HEK293 (cell line): ENCODE data around the gene METTL2B.

Experiments used
- CTCF ChIA-PET: fragments of 350-600 bp; formaldehyde crosslinking; extraction: SDS; loops from one replicate; lab custom pipeline; 2021; ENCODE audit warnings: antibody characterized with exemption; lab: Yijun Ruan, JAX
- POLR2A ChIA-PET: fragments of 300-600 bp; formaldehyde crosslinking; extraction: SDS; loops from one replicate; lab custom pipeline; 2020; ENCODE audit warnings: antibody characterized with exemption, inconsistent platforms; lab: Yijun Ruan, JAX
- H3K27ac ChIP-seq: fragments of 200-500 bp; sonication (Bioruptor generic); 2 replicates; pipeline ENCODE4 v1.5.1; 2014; ENCODE audit warnings: low read depth, low read length, control low read depth, inconsistent platforms; ENCODE audit errors: extremely low read depth
- H3K36me3 ChIP-seq, 2 experiments: fragments of 200-500 bp in 1 of 2; sonication (Bioruptor generic) in 1 of 2; 1 replicate in 1 of 2; 2 replicates in 1 of 2; pipeline ENCODE4 v1.5.1; 2014 to 2017; ENCODE audit warnings: inconsistent platforms in 2 of 2, low read length in 2 of 2; ENCODE audit not compliant: control insufficient read depth in 2 of 2, insufficient read depth in 1 of 2
- H3K4me1 ChIP-seq: fragments of 200-500 bp; sonication (Bioruptor generic); 2 replicates; pipeline ENCODE4 v1.5.1; 2014; ENCODE audit warnings: mild to moderate bottlenecking, low read length, inconsistent platforms; ENCODE audit not compliant: control insufficient read depth, insufficient read depth
- H3K4me3 ChIP-seq: 2 replicates; pipeline ENCODE4 v1.5.1; 2011; ENCODE audit warnings: low read depth, mild to moderate bottlenecking, control low read depth, low read length, moderate library complexity
- H3K9me3 ChIP-seq: fragments of 200-500 bp; sonication (Bioruptor generic); 2 replicates; pipeline ENCODE4 v1.5.1; 2014; ENCODE audit warnings: low read depth, low read length, inconsistent platforms; ENCODE audit not compliant: control insufficient read depth, insufficient read depth
- FEZF1 ChIP-seq: fragments of 450-650 bp; formaldehyde crosslinking; IDR thresholded peaks from 2 replicates; pipeline ENCODE4 v1.5.1; 2016; ENCODE audit warnings: missing biosample characterization, missing genetic modification characterization
- GFI1B ChIP-seq: fragments of 450-650 bp; formaldehyde crosslinking; IDR thresholded peaks from 2 replicates; pipeline ENCODE4 v1.5.1; 2016; ENCODE audit warnings: missing biosample characterization, missing genetic modification characterization
- GLI2 ChIP-seq: fragments of 450-650 bp; formaldehyde crosslinking; IDR thresholded peaks from 2 replicates; pipeline ENCODE4; 2017; ENCODE audit warnings: missing biosample characterization, missing genetic modification characterization, low read depth, borderline replicate concordance
- HOXA7 ChIP-seq: sonication (generic); formaldehyde crosslinking; IDR thresholded peaks from 2 replicates; pipeline ENCODE4 v1.8.1; 2022; ENCODE audit warnings: missing genetic modification reagents, borderline replicate concordance
- HOXC10 ChIP-seq: sonication (generic); formaldehyde crosslinking; IDR thresholded peaks from 2 replicates; pipeline ENCODE4 v1.8.1; 2023; ENCODE audit warnings: mild to moderate bottlenecking, missing genetic modification reagents
- PRDM1 ChIP-seq: fragments of 450-650 bp; formaldehyde crosslinking; IDR thresholded peaks from 2 replicates; pipeline ENCODE4; 2016; ENCODE audit warnings: missing biosample characterization, missing genetic modification characterization
- PRDM6 ChIP-seq: fragments of 450-650 bp; formaldehyde crosslinking; IDR thresholded peaks from 2 replicates; pipeline ENCODE4 v1.5.1; 2017; ENCODE audit warnings: missing biosample characterization, missing genetic modification characterization
- TRIM28 ChIP-seq: IDR thresholded peaks from 2 replicates; pipeline ENCODE4 v1.6.1; 2011; ENCODE audit warnings: low read length, control low read depth, borderline replicate concordance
- ZFP3 ChIP-seq: fragments of 450-650 bp; formaldehyde crosslinking; IDR thresholded peaks from 2 replicates; pipeline ENCODE4 v1.5.1; 2016; ENCODE audit warnings: low read depth, missing biosample characterization, missing genetic modification characterization
- ZIC2 ChIP-seq: fragments of 450-650 bp; formaldehyde crosslinking; IDR thresholded peaks from 2 replicates; pipeline ENCODE4 v1.5.1; 2016; ENCODE audit warnings: missing biosample characterization, missing genetic modification characterization
- ZNF112 ChIP-seq: fragments of 450-650 bp; formaldehyde crosslinking; IDR thresholded peaks from 2 replicates; pipeline ENCODE4 v1.5.0; 2017; ENCODE audit warnings: missing biosample characterization, missing genetic modification characterization
- ZNF146 ChIP-seq: fragments of 450-650 bp; formaldehyde crosslinking; IDR thresholded peaks from 2 replicates; pipeline ENCODE4 v1.5.1; 2016; ENCODE audit warnings: missing biosample characterization, missing genetic modification characterization
- ZNF266 ChIP-seq: fragments of 450-650 bp; formaldehyde crosslinking; IDR thresholded peaks from 2 replicates; pipeline ENCODE4 v1.5.1; 2016; ENCODE audit warnings: missing biosample characterization, missing genetic modification characterization, low read depth
- ZNF366 ChIP-seq: fragments of 450-650 bp; formaldehyde crosslinking; conservative IDR thresholded peaks from 2 replicates; pipeline ENCODE4 v1.5.1; 2016; ENCODE audit warnings: missing biosample characterization, missing genetic modification characterization
- ZNF654 ChIP-seq: fragments of 450-650 bp; formaldehyde crosslinking; IDR thresholded peaks from 2 replicates; pipeline ENCODE4 v1.5.1; 2016; ENCODE audit warnings: low read depth, missing biosample characterization, missing genetic modification characterization
- ZNF76 ChIP-seq: fragments of 450-650 bp; formaldehyde crosslinking; IDR thresholded peaks from 2 replicates; pipeline ENCODE4; 2016; ENCODE audit warnings: low read depth, missing biosample characterization, missing genetic modification characterization, borderline replicate concordance
- ZNF776 ChIP-seq: fragments of 450-650 bp; formaldehyde crosslinking; IDR thresholded peaks from 2 replicates; pipeline ENCODE4 v1.5.0; 2017; ENCODE audit warnings: missing biosample characterization, missing genetic modification characterization, borderline replicate concordance
- TF ChIP-seq, protein P1 (sequence below): fragments of 450-650 bp; formaldehyde crosslinking; IDR thresholded peaks from 2 replicates; pipeline ENCODE4 v1.5.1; 2017; ENCODE audit warnings: missing biosample characterization, missing genetic modification characterization

METTL2B gene

GRCh38 chr7:128450409-128450808 lies 26.1 kb upstream of the METTL2B start (continued):
- no peak for TF ChIP-seq ZNF654
- TF ChIP-seq ZIC2 (tag by site-specific recombination): no peak
- no peak for TF ChIP-seq HOXA7 (CRISPR knock-in tag)
- no peak for TF ChIP-seq HOXC10 (CRISPR knock-in tag)

- no peaks in the 10 kb centered on the region for H3K9me3 ChIP-seq
- CTCF ChIA-PET: interaction anchor here (0.7 to 3.8 kb wide), 2 partner anchors 23 to 25 kb away, joined by 3 to 18 read pairs; no protein-coding TSS in a partner anchor
- POLR2A ChIA-PET: no interaction called here
- peaks cover 10% of the 10 kb centered on the region; the same call in 1 of the 2 replicates for H3K4me1 ChIP-seq
- TF ChIP-seq ZNF146 (peak; percentile 89; the same call in 1 of the 2 replicates), ZFP3 (no peak)
- no peak overlapping the region for H3K27ac ChIP-seq
- no peaks in the 10 kb centered on the region for H3K36me3 ChIP-seq
- no peak overlapping the region for H3K4me3 ChIP-seq
These were observed 25.6 kb upstream of the METTL2B start for GRCh38 chr7:128450913-128451312.

DNA sequence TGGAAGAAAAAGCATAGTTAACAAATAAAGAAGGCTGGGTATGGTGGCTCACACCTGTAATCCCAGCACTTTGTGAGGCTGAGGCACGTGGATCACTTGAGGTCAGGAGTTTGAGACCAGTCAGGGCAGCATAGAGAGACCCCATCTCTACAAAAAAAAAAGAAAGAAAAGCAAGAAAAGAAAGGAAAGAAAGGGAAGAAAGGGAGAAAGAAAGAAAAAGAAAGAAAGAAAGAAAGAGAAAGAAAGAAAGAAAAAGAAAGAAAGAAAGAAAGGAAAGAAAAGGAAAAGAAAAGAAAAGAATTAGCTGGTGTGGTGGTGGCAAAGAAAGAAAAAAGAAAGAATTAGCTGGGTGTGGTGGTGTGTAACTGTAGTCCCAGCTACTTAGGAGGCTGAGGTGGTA lies 24.0 kb upstream of the METTL2B start:
- TF ChIP-seq PRDM6 (tag by site-specific recombination) (no peak), PRDM1 (peak; percentile 97), ZNF366 (tag by site-specific recombination) (peak; percentile 80)
- POLR2A ChIA-PET: no interaction called here
- peaks cover 10% of the 10 kb centered on the region; the same call in 1 of the 2 replicates for H3K4me1 ChIP-seq
- peaks cover 0 to 7% of the 10 kb centered on the region in 2 experiments; a peak in 2 of 3 replicates for H3K36me3 ChIP-seq
- H3K27ac ChIP-seq: no peak overlapping the region
- no peak overlapping the region for H3K4me3 ChIP-seq
- no peaks in the 10 kb centered on the region for H3K9me3 ChIP-seq
- CTCF ChIA-PET: interaction anchor here (1.2 to 3.8 kb wide), 2 partner anchors 25 to 105 kb away, joined by 3 to 18 read pairs; no protein-coding TSS in a partner anchor

- POLR2A ChIA-PET: interaction anchor here (0.6 kb wide), 1 partner anchor 1516 kb away, joined by 3 read pairs; no protein-coding TSS in a partner anchor
- H3K4me3 ChIP-seq: no peak overlapping the region
- H3K9me3 ChIP-seq: no peaks in the 10 kb centered on the region
- H3K36me3 ChIP-seq: peaks cover 0 to 11% of the 10 kb centered on the region in 2 experiments; a peak in 2 of 3 replicates
- peaks cover 14% of the 10 kb centered on the region for H3K4me1 ChIP-seq
- no peak overlapping the region for H3K27ac ChIP-seq
- TF ChIP-seq ZNF776 (tag by site-specific recombination): no peak
- no peak for TF ChIP-seq ZNF266 (tag by site-specific recombination)
- TF ChIP-seq TRIM28: 0 out of 2 replicates have a peak, but pooled peaks have one; percentile 20
- TF ChIP-seq GFI1B (tag by site-specific recombination): no peak
- TF ChIP-seq ZNF112 (tag by site-specific recombination): no peak
- TF ChIP-seq, protein P1, sequence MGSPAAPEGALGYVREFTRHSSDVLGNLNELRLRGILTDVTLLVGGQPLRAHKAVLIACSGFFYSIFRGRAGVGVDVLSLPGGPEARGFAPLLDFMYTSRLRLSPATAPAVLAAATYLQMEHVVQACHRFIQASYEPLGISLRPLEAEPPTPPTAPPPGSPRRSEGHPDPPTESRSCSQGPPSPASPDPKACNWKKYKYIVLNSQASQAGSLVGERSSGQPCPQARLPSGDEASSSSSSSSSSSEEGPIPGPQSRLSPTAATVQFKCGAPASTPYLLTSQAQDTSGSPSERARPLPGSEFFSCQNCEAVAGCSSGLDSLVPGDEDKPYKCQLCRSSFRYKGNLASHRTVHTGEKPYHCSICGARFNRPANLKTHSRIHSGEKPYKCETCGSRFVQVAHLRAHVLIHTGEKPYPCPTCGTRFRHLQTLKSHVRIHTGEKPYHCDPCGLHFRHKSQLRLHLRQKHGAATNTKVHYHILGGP (tag by site-specific recombination): no peak
- no peak for TF ChIP-seq FEZF1 (tag by site-specific recombination)
- TF ChIP-seq ZNF76 (tag by site-specific recombination): 0 out of 2 replicates have a peak, but pooled peaks have one; percentile 18
- no peak for TF ChIP-seq GLI2 (tag by site-specific recombination)
- CTCF ChIA-PET: interaction anchor here (0.7 to 3.8 kb wide), 5 partner anchors 21 to 429 kb away, joined by 3 to 18 read pairs (median 5); no protein-coding TSS in a partner anchor
These were observed 22.4 kb upstream of the METTL2B start for GRCh38 chr7:128453836-128454804.
